Measurements from ENCODE around the gene NFKBIL1.

DNA sequence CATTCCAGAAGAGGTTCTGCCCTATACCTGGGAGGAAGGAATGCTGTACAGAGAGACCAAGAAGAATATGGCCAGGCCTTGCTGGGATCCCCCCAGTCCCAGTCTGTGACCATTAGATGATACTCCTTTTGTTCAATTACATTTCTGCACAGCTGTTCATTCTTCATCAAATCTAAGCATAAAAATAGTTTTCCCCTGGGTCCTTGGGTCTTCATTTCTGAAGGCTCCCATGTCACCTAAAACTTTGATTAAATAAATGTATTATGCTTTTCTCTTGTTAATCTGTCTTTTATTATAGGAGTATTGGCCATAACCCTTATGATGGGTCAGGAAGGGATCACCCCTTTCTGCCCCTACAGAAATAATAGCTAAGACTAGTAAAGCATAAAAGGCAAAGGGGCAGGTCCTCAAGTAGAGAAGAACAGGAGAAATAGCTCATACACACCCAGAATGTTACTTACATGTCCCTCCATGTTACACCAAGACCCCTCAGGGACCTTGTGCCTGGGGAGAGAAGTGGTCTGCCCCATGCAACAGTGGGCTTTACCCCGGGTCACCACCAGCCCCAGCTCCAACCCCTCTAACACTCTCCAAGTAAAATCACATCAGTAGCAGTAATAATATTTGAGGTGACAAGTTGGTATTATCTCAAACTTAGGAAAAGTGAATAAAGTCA is 22.6 kb downstream of the NFKBIL1 start:
- TF ChIP-seq, protein P1, sequence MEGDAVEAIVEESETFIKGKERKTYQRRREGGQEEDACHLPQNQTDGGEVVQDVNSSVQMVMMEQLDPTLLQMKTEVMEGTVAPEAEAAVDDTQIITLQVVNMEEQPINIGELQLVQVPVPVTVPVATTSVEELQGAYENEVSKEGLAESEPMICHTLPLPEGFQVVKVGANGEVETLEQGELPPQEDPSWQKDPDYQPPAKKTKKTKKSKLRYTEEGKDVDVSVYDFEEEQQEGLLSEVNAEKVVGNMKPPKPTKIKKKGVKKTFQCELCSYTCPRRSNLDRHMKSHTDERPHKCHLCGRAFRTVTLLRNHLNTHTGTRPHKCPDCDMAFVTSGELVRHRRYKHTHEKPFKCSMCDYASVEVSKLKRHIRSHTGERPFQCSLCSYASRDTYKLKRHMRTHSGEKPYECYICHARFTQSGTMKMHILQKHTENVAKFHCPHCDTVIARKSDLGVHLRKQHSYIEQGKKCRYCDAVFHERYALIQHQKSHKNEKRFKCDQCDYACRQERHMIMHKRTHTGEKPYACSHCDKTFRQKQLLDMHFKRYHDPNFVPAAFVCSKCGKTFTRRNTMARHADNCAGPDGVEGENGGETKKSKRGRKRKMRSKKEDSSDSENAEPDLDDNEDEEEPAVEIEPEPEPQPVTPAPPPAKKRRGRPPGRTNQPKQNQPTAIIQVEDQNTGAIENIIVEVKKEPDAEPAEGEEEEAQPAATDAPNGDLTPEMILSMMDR (IDR thresholded peaks at IDR 0.05): no peak
- no peak for TF ChIP-seq ZFX (IDR thresholded peaks at IDR 0.05; ENCODE audit: borderline replicate concordance)
